MM.1S (cell line): ENCODE data around the gene SUZ12.
"Not testable (repeated sequence)": the region's sequence is repeated elsewhere in the genome, so short reads cannot be mapped to it uniquely, and the experiment has no call there.

Experiments
- DNase-seq: peaks from one replicate; pipeline ENCODE4 v3.0.0-alpha.2; 2015
- H2AFZ ChIP-seq: fragments of 300-600 bp; sonication (generic); 2 replicates; pipeline ENCODE4 v1.6.0; 2016; ENCODE audit warnings: antibody characterized with exemption, low read length
- H3F3A ChIP-seq: fragments of 300-600 bp; sonication (generic); 2 replicates; pipeline ENCODE4 v1.6.1; 2016; ENCODE audit warnings: mild to moderate bottlenecking, antibody characterized with exemption, low read length, moderate library complexity, mixed read lengths; ENCODE audit not compliant: insufficient read depth
- H3K27ac ChIP-seq: fragments of 300-600 bp; sonication (generic); 2 replicates; pipeline ENCODE4 v1.5.1; 2016; ENCODE audit warnings: mild to moderate bottlenecking, low read length
- H3K27me3 ChIP-seq: fragments of 300-600 bp; sonication (generic); replicated peaks from 2 replicates; pipeline ENCODE4 v1.6.0; 2016; ENCODE audit warnings: low read length; ENCODE audit not compliant: insufficient read depth
- H3K36me3 ChIP-seq: fragments of 300-600 bp; sonication (generic); replicated peaks from 2 replicates; pipeline ENCODE4 v1.6.1; 2016; ENCODE audit warnings: mild to moderate bottlenecking, low read length, mixed read lengths; ENCODE audit not compliant: insufficient read depth
- H3K4me1 ChIP-seq: fragments of 300-600 bp; sonication (generic); 2 replicates; pipeline ENCODE4 v1.6.1; 2016; ENCODE audit warnings: low read length, mixed read lengths
- H3K4me2 ChIP-seq: fragments of 300-600 bp; sonication (generic); 2 replicates; pipeline ENCODE4 v1.6.0; 2016; ENCODE audit warnings: low read depth, low read length
- H3K4me3 ChIP-seq: fragments of 300-600 bp; sonication (generic); 2 replicates; pipeline ENCODE4 v1.5.1; 2016; ENCODE audit warnings: low read length, mixed read lengths
- H3K79me2 ChIP-seq: fragments of 300-600 bp; sonication (generic); 2 replicates; pipeline ENCODE4 v1.6.1; 2016; ENCODE audit warnings: mixed run types, low read length, mixed read lengths
- H3K9ac ChIP-seq: fragments of 300-600 bp; sonication (generic); 2 replicates; pipeline ENCODE4 v1.6.1; 2016; ENCODE audit warnings: low read length, mixed read lengths
- H3K9me2 ChIP-seq: fragments of 300-600 bp; sonication (generic); replicated peaks from 2 replicates; pipeline ENCODE4 v1.6.1; 2016; ENCODE audit warnings: mild to moderate bottlenecking, low read length, mixed read lengths; ENCODE audit not compliant: insufficient read depth
- H3K9me3 ChIP-seq: fragments of 300-600 bp; sonication (generic); replicated peaks from 2 replicates; pipeline ENCODE4 v1.6.1; 2016; ENCODE audit warnings: mild to moderate bottlenecking, low read length, mixed read lengths; ENCODE audit not compliant: insufficient read depth
- H4K20me1 ChIP-seq: fragments of 300-600 bp; sonication (generic); 2 replicates; pipeline ENCODE4 v1.6.1; 2016; ENCODE audit warnings: mild to moderate bottlenecking, low read length, moderate library complexity, mixed read lengths; ENCODE audit not compliant: insufficient read depth
- EZH2 ChIP-seq: fragments of 300-600 bp; sonication (generic); optimal IDR thresholded peaks from 2 replicates; pipeline ENCODE3; 2017; ENCODE audit warnings: low read depth, mild to moderate bottlenecking, antibody characterized with exemption, low read length, mixed read lengths
- EZH2phosphoT487 ChIP-seq: fragments of 300-600 bp; sonication (generic); IDR thresholded peaks from 2 replicates; pipeline ENCODE4 v1.6.1; 2018; ENCODE audit warnings: antibody characterized with exemption, low read length
- TF ChIP-seq, protein P1 (sequence below): fragments of 300-600 bp; sonication (generic); IDR thresholded peaks from 2 replicates; pipeline ENCODE4 v1.5.1; 2016; ENCODE audit warnings: antibody characterized with exemption, low read length, mixed read lengths

The SUZ12 gene

GRCh38 chr17:31915456-31916100 lies 21.2 kb upstream of the SUZ12 start:
- Histone ChIP-seq H3K4me2 (no peak overlapping the region), H3K4me3 (no peak overlapping the region), H3K9me2 (no peaks in the 10 kb centered on the region), H3K27ac (no peak overlapping the region), H4K20me1 (no peaks in the 10 kb centered on the region), H3K4me1 (no peaks in the 10 kb centered on the region), H3K27me3 (no peaks in the 10 kb centered on the region), H2AFZ (no peak overlapping the region), H3K9ac (no peak overlapping the region), H3K9me3 (no peaks in the 10 kb centered on the region), H3F3A (no peaks in the 10 kb centered on the region), H3K36me3 (no peaks in the 10 kb centered on the region), H3K79me2 (no peaks in the 10 kb centered on the region)
- TF ChIP-seq EZH2phosphoT487 = no peak
- TF ChIP-seq EZH2 = no peak
- TF ChIP-seq, protein P1, sequence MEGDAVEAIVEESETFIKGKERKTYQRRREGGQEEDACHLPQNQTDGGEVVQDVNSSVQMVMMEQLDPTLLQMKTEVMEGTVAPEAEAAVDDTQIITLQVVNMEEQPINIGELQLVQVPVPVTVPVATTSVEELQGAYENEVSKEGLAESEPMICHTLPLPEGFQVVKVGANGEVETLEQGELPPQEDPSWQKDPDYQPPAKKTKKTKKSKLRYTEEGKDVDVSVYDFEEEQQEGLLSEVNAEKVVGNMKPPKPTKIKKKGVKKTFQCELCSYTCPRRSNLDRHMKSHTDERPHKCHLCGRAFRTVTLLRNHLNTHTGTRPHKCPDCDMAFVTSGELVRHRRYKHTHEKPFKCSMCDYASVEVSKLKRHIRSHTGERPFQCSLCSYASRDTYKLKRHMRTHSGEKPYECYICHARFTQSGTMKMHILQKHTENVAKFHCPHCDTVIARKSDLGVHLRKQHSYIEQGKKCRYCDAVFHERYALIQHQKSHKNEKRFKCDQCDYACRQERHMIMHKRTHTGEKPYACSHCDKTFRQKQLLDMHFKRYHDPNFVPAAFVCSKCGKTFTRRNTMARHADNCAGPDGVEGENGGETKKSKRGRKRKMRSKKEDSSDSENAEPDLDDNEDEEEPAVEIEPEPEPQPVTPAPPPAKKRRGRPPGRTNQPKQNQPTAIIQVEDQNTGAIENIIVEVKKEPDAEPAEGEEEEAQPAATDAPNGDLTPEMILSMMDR = no peak
- DNase-seq = no peak

DNA sequence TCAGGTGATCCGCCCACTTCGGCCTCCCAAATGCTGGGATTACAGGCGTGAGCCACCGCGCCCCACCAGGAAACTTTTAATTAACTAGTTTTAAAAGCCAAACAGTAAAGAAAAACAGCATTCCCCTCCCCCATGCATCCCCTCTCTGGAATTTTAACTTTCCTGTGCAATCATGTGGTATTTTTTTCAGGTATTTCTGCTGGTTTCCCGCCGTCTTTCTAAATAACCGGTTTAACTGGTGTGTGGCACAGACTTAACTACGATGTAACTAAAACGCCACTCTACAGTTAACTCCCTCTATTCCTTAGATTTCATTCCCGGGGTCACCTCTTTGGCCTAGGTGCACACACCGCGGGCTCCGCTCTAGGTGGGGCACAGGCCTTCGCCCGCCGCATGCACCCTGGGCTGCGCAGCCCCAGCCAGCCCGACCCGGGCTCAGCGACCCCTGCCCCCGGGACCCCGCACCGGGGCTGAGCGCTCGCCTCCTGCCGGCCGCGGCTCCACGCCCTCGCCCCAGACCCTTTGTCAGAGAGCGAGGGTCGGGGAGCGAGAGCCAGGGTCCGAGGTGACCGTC lies 20.2 kb upstream of the SUZ12 start:
- no peaks in the 10 kb centered on the region for H3K4me1 ChIP-seq
- no peaks in the 10 kb centered on the region for H4K20me1 ChIP-seq
- no peak overlapping the region for H2AFZ ChIP-seq
- no peak overlapping the region for H3K27ac ChIP-seq
- no peaks in the 10 kb centered on the region for H3K27me3 ChIP-seq
- H3K9me3 ChIP-seq = no peaks in the 10 kb centered on the region
- no peaks in the 10 kb centered on the region for H3F3A ChIP-seq
- H3K9ac ChIP-seq = no peak overlapping the region
- DNase-seq = no peak
- no peaks in the 10 kb centered on the region for H3K36me3 ChIP-seq
- TF ChIP-seq EZH2 = no peak
- TF ChIP-seq, protein P1 = no peak
- TF ChIP-seq EZH2phosphoT487 = no peak
- no peaks in the 10 kb centered on the region for H3K9me2 ChIP-seq
- H3K4me2 ChIP-seq = no peak overlapping the region
- H3K79me2 ChIP-seq = no peaks in the 10 kb centered on the region
- H3K4me3 ChIP-seq = no peak overlapping the region

- TF ChIP-seq, protein P1 = no peak
- TF ChIP-seq EZH2 (no peak), EZH2phosphoT487 (no peak)
- no peak overlapping the region for H2AFZ ChIP-seq
Measured at GRCh38 chr17:31917065-31917529, 19.7 kb upstream of the SUZ12 start.

DNA sequence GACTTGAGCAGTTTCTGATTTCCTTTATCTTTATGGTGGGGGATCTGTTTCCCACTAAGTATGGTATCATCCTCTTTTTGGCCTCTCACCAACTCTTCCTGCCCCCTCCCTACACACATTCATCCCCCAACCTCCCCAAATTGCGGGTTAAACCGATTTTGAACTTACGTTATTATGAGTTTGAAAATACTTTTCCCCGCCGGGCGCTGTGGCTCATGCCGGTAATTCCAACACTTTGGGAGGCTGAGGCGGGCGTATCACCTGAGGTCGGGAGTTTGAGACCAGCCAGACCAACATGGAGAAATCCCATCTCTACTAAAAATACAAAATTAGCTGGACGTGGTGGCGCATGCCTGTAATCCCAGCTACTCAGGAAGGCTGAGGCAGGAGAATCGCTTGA lies 19.1 kb upstream of the SUZ12 start:
- not testable (repeated sequence) for H4K20me1 ChIP-seq, H3K79me2 ChIP-seq, H3K4me1 ChIP-seq, H3K9me3 ChIP-seq, H2AFZ ChIP-seq, H3K9ac ChIP-seq, H3K27me3 ChIP-seq, H3F3A ChIP-seq, H3K4me3 ChIP-seq, H3K27ac ChIP-seq, H3K9me2 ChIP-seq, DNase-seq, H3K36me3 ChIP-seq, H3K4me2 ChIP-seq

More at GRCh38 chr17:31917065-31917529, 19.7 kb upstream of the SUZ12 start:
- no peaks in the 10 kb centered on the region for H3K79me2 ChIP-seq
- no peaks in the 10 kb centered on the region for H3K9me2 ChIP-seq
- no peak overlapping the region for H3K4me2 ChIP-seq
- H3K4me3 ChIP-seq = no peak overlapping the region
- H3K9me3 ChIP-seq = no peaks in the 10 kb centered on the region
- no peak overlapping the region for H3K9ac ChIP-seq
- H3K27ac ChIP-seq = no peak overlapping the region
- no peaks in the 10 kb centered on the region for H3F3A ChIP-seq
- H3K27me3 ChIP-seq = no peaks in the 10 kb centered on the region
- H3K36me3 ChIP-seq = no peaks in the 10 kb centered on the region
- no peaks in the 10 kb centered on the region for H4K20me1 ChIP-seq
- H3K4me1 ChIP-seq = no peaks in the 10 kb centered on the region
- DNase-seq = no peak
